ENCODE measurements around the gene CDC23.
"Not testable (repeated sequence)": the region's sequence is repeated elsewhere in the genome, so short reads cannot be mapped to it uniquely, and the experiment has no call there.

GRCh38 chr5:138143578-138143977, 69.5 kb downstream of the CDC23 start:
- TF ChIP-seq CTCF (conservative IDR thresholded peaks at IDR 0.05; ENCODE audit: low read depth, low read length); EZH2 (IDR thresholded peaks at IDR 0.05; ENCODE audit: low read length, unreplicated experiment); EZH2phosphoT487 (IDR thresholded peaks at IDR 0.05; ENCODE audit: borderline replicate concordance, low read length): not testable (repeated sequence)
